NCI-H345 treated with DMSO at 0.1 percent for 48 hours (cell line): ENCODE data around the gene FBXO3.

Source experiments
- DNase-seq: peaks from one replicate; lab custom pipeline; 2025; ENCODE audit not compliant: unreplicated experiment; lab: John Stamatoyannopoulos, UW

Gene FBXO3

DNA sequence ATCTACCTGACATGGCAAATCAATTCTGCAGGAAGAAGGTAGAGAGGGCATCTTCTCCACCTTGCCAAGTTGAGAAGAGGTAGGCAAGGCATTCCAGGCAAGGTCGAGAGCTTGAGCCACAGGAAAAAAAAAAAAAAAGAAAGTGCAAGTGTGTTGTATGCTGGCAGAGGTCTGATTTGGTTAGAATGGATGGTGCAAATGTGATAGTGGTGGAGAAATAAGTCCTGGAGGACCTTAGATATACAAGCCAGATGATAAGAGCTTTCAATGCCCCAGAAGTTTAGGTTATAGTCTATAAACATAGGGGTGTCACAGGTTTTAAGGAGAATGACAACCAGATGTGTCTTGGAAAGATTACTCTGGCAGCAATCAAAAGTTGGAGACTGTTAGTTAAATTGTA lies 1.4 kb downstream of the FBXO3 start:
- no peak for DNase-seq

DNA sequence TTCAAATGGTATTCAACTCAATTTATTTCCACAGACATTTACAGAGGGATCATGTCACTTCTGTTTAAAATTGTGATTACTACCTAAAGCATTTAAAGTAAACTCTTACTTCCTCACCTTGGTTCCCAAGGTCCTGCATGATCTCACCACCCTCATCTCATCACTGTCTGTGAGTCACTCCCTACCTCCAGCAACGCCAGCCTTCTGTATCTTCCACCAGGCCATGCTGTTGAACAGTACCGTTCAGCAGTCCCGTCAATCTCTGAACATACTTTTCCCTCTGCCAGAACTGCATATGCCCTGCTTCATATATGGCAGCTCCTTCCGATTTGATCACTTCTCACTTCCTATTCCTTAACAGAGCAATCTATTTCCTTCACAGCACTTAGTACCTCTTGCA lies 2.0 kb downstream of the FBXO3 start:
- no peak for DNase-seq

DNA sequence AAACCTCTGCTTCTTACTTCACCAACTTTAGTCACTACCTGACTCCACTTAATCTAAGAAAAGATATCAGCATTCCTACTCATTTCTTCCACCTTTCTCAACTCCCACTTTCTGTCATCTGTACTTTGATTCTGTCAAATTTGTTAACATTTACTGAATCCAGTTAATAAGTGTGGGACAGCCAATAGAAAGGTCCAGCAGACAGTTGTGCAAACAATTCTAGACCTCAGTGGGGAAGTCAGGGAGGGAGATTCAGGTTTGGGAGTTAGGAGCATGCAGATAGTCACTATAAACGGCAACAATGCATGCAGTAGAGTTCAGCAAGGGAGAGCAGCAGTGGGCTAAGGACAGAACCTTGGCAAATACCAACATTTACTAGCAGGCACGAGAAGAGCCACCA lies 4.1 kb downstream of the FBXO3 start:
- DNase-seq: no peak

DNA sequence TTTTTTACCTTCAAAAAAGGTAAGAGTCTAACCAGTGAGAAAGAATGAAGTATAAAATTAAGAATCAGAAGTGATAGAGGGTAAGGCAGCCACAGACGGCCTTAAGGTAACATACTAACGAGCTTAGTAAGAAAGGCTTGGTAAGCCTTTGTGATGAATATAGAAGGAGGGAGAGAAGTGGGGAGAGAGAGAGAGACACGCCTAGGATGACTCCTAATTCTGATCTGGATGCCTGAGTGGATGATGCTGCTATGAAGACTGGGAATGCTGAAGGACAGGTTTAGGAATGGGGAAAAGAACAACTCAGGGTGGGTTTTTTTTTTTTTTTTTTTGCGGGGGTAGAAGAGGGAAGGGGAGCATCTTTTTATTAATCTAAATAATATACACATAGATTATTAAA lies 4.8 kb downstream of the FBXO3 start:
- DNase-seq: no peak

DNA sequence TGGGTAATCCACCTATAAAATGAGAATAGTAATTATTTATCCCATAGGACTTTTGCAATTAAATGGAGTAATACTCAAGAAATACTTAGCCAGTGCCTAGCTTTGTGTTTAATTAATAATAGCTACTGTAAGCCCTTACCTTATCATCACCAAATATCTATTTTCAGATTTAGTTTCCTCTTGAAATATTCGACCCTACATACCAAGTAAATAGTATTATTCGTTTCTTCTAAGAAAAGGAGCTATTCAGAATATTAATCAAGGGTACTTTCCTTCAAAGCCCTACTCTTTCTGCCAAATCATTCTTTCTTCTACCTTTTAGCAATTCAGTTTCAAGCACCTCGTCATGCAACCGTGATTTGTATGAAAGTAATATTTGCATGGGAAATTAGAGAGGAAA lies 6.7 kb downstream of the FBXO3 start:
- no peak for DNase-seq

DNA sequence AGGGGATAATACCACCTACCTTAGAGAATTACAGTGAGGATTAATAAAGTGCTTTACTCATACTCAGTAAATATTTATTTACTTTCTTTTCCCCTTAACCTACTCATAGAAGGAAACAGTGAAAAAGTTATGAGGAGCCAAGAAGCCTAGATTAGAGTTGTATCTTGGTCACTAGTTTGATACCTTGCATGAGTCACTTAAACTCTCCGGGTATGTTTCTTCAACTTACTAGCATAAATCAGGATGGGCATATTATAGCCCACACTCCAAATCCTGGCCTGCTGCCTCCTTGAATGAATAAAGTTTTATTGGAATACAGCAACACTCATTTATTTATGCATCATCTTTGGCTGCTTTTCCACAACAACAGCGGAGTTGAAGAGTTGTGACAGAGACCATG lies 8.2 kb downstream of the FBXO3 start:
- no peak for DNase-seq

DNA sequence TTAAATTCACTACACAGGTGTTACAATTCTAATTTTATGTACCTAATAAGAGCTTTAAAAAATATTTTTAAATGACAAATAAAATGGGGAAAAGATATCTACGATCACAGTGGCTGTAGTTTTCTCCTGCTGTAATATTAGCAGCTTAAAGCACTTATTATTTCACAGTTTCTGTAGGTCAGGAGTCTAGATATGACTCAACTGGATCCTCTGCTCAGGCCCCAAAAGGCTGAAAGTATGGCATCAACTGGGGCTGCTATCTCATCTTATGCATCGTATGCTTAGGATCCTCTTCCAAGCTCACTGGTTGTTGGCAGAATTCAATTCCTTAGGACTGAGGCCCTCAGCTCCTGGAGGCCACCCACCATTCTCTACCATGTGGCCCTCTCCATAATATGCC lies 12.8 kb downstream of the FBXO3 start:
- no peak for DNase-seq

DNA sequence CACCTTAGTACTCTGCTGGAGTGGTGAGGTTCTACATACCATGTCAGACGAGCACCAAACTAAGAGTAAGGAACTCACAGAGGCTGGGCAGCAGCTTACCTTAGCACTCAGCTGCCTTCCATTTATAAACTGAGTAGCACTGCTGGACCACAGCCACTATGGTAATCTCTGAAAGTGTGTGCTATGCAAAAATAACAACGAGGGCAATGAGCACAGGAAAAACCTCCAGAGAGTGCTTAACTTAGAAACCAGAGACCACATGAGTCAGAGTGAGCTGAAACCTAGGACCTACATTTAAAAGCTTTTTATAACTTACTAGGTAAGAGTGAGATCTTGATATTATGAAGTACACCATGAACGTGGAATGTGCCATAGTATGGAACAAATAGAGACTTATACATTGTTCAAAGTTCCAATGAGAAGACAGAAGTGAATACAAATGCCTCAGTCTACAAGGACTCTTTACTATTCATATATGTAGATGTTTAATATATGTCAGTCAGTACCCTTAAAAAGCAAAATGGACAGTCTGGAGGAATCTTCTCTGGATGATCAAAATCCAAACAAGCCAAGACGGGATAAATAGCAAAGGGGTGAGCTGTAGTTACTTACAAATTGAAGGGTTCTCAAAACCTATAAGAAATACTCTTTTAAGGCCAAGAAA lies 20.9 kb downstream of the FBXO3 start:
- no peak for DNase-seq

DNA sequence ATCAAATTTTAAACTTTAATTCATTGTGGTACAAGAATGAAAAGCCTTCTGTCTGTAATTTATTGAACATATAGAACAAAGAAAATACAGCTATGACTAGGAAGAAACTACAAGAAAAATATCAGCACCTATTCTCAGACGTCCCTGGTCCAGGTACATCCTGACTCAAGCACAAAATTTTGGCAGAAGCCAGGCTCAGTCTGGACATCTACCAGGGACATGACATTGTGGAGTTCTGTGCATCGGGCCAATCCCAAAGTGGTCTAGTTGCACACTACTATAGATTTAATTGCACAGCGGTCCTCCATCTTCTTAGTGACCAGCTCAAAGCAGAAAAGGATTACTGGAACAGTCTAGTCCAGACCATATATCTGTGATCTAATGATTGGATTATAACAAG lies 22.4 kb downstream of the FBXO3 start:
- DNase-seq: no peak

DNA sequence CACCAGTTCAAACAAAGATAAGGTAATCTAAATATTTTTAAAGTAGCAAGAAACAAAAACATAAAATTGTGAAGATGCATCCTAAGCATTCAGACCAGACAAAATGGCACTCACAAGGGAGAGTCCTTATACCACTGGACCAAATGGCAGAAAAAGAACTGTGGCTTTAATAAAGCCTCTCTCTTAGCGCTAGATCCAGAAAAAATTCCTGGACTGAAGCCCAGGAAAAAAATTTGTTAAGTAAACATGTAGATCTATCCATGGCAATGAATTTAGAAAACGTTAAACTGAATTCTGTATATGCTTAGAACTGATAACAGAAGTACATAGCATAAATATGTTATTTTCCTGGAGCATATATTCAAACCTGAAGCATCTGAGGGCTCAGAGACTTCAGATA lies 26.3 kb downstream of the FBXO3 start:
- no peak for DNase-seq

DNA sequence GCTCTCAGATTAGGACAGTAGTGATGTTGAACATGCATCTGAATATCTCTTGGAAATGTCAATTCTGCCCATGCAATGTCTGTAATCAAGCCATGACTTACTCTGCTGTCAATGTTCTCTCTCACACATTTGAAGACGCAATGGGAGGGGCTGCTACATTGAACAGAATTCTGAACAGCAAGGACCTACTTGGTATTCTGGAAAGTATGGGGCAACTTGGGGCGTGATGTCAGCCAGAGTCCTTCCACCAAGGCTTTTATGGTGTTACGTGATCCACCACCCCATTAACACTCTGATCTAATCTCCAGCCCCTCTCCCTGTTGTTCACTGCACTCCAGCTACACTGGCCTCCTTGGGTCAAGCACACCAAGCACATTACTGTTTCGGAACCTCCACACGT lies 31.0 kb downstream of the FBXO3 start:
- no peak for DNase-seq

DNA sequence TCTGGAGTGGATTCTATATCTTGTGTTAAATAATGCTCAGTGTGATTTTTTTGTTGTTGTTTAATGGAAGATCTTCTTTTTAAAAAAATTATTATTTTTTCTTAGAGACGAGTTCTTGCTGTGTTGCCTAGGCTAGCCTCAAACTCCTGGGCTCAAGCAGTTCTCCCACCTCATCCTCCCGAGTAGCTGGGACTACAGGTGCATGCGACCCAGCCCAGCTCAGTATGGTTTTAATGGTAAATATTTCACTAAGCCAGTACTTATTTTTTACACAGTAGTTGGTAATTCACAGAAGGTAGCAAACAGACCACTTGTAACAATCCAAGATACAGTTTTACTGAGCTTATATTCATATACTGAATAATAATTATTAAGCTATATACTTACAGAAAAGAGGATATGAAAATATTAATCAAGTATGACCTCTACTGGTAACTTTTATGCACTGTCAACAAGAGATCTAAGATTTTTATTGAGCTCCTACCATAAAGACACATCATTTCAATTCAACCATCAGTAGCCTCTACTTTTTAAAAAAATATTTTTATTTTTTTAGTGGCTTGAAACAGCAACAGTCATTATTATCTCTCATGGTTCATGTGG lies 32.0 kb downstream of the FBXO3 start:
- peak; percentile 5 for DNase-seq

DNA sequence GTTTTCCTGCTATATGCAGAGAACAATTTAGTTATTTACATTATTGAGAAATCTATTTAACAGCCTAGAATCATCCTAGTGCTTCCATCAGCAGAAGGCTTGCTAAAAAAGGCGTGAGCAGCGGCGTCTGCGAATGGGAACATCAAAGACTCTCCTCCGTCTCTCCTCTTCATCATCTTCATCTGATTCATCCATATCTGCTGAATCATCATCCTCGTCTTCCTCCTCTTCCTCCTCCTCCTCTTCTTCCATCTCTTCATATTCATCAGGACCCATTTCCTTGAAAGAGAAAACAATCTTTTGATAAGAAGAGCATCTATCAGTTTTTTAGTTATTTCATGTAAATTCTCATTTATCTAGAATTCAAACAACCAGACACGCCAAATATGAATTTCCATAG lies 32.5 kb downstream of the FBXO3 start:
- DNase-seq: no peak

DNA sequence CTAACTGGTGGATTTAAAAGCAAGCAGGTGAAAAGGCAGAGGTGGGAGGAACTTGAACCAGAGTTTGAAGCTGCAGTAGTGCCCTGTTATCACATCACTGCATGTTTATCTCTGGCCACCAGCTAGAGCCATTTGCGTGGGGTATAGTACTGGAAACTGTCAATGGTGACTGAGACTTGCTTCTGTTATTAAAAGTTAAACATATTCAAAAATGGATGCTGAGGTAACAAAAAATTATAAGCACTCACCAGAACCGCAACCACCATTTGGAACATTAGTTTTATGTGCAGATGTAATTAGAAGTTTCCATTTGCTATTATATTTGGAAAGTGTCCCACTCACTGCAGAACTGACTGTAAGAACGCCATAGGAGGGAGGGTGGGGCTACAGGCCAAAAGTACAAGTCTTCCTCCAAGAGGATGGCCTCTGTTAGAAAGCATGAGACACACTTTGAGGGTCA lies 36.9 kb downstream of the FBXO3 start:
- DNase-seq: no peak

DNA sequence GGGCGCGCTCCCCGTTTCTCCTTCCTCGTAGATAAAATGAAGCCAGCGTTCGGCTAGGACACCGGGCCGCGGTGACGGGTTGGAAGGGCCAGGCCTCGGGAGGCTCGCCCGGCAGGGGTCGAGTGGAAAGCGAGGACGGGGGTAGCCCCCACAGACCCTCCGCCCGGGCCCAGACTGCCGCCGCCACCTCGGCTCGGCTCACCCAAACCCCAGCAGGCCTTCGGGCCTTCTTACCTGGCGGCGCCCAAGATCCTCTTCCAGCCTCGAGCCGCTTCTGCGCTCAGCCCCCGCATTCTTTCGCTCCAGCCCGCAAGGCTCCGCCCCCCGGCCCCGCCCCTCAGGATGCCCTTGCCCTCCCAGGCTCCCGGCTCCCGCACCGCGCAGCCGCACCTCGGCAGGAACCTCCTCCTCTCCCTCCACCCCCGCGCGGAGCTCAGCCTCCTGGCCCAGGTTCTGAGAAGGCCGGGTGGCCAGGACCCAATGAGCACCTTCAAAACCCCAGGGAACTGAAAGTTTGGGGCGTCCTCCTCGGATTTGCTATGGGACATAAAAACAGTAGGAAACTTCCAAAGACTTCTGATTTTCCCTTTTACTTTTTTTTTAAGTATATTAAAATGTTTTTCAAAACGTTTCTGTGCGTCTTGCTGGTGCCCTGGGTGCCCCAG lies 38.0 kb downstream of the FBXO3 start, which contains the start of gene CD59:
Gene CD59 (minus strand): TSS at position 276 of the 665 bp plus-strand sequence. CDS start 13,978 bp downstream, outside the sequence.
- peak; percentile 81 for DNase-seq

DNA sequence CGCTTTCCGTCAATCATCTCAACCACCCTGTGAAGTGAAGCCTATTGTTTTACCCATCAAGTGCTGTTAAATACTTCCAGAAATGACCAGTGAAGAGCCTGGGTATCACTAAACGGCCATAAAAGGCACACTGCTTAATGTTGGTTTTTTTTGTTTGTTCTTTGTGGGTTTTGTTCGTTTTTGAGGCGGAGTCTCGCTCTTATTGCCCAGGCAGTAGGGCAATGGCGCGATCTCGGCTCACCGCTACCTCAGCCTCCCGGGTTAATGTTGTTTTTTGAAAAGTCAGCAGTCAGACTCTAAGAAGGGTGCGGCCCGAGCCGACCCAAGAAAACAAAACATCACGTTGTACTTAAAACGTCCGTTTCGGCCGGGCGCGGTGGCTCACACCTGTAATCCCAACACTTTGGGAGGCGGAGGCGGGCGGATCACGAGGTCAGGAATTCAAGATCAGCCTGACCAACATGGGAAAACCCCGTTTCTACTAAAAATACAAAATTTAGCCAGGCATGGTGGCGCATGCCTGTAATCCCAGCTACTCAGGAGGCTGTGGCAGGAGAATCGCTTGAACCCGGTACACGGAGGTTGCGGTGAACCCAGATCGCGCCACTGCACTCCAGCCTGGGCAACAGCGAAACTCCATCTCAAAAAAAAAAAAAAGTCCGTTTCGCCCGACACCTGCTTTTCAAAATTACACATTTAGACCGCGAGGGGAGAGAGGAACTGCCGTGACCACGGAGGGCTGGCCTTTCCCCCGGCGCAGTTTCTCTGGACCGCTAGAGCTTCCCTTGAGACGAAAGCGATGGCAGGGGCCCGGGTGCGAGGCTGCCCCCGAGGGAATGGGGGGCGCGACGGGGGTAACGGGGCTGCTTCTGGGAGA lies 38.8 kb downstream of the FBXO3 start:
- peak; percentile 17 for DNase-seq

DNA sequence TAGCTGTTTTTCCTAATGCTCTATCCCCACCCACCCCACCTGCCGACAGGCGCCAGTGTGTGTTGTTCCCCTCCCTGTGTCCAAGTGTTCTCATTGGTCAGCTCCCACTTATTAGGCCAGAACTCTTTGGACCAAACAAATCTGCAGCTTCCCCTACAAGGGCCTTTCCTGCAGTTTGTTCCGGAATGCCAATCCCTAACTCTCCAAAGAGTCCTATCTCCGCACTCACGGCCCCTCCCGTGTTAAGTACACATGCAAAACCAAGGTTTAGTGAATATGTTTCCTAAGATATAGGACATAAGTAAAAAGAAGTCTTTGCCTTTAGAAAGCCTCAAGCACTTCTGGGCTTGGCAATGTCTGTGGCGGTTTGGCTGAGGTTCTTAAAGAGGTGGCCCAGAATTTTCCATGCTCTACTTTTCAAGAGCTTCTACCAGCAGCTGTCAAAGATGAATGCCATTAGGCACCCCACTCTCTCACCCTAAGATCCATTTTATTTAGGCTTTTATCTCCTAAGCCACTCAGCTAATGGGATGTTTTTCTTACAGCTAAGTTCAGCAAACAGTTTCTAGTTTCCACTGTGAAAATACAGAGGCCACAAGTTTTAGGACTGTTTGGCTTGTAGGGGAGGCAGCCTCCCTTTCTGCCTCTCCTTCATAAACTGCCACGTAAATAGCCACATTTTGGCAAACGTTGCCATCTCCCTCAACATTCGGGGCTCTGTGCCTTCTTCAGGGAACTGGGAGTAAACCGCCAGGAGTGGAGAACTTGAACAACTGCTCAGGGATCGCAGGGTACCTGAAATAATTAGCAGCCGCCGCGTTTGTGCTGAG lies 39.7 kb downstream of the FBXO3 start:
- no peak for DNase-seq

DNA sequence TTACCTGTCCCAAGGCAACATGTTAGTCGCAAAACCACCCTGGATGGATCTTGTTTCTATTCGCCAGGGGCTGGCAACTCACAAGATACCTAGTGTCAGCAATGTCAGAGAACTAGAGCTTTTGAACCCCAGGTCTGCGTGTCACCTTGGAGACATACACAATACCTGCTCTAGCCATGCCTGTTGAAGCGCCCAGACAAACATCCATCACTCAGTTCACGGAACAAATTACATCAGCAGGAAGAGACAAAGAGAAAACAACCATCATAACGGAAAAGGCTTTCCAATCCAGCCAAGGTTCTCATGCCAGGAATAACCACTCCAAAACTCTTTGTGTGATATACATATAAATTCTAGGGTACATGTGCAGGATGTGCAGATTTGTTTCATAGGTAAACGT lies 40.3 kb downstream of the FBXO3 start:
- no peak for DNase-seq

DNA sequence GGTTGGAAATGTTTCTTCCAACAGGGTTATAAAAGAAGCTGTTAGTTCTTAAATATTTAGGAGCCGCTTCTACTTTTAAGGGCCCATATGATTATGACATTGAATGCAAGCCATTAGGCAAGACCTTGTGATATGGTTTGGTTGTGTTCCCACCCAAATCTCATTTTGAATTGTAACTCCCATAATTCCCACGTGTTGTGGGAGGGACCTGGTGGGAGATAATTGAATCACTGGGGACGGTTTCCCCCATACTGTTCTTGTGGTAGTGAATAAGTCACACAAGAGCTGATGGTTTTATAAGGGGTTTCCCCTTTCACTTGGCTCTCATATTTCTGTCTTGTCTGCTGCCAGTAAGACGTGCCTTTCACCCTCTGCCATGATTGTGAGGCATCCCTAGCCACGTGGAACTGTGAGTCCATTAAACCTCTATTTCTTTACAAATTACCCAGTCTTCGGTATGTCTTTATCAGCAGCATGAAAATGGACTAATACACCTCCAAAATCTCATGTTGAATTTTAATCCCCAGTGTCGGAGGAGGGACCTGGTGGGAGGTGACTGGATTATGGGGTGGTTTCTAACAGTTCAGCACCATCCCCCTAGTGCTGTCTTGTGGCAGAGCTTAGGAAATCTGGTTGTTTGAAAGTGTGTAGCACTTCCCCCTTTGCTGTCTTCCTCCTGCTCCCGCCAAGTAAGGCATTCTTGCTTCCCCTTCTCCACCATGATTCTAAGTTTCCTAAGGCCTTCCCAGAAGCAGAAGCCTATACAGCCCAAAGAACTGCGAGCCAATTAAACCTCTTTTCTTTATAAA lies 42.4 kb downstream of the FBXO3 start:
- DNase-seq: no peak

DNA sequence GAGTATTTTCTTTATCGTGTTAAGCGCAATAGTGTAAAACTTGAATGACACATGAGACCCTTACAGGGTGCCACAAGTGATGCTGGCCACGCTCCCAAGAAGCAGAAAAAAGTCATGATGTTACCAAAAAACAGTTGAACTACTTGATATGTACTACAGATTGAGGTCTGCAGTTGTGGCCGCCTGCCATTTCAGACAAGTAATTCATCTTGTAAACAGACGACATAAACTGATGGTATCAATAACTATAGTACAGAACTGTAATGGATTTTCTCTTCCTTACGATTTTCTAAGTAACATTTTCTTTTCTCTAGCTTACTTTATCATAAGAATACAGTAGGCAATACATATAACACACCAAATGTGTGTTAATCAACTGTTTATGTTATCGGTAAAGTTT lies 43.6 kb downstream of the FBXO3 start:
- DNase-seq: no peak
